Raji (cell line): ENCODE measurements around the gene ASB14.

Experiments
- POLR2A ChIP-seq: IDR thresholded peaks from 2 replicates; pipeline ENCODE4 v1.6.1; 2011; ENCODE audit warnings: low read depth, low read length, control low read depth; ENCODE audit not compliant: insufficient read depth

The ASB14 gene

DNA sequence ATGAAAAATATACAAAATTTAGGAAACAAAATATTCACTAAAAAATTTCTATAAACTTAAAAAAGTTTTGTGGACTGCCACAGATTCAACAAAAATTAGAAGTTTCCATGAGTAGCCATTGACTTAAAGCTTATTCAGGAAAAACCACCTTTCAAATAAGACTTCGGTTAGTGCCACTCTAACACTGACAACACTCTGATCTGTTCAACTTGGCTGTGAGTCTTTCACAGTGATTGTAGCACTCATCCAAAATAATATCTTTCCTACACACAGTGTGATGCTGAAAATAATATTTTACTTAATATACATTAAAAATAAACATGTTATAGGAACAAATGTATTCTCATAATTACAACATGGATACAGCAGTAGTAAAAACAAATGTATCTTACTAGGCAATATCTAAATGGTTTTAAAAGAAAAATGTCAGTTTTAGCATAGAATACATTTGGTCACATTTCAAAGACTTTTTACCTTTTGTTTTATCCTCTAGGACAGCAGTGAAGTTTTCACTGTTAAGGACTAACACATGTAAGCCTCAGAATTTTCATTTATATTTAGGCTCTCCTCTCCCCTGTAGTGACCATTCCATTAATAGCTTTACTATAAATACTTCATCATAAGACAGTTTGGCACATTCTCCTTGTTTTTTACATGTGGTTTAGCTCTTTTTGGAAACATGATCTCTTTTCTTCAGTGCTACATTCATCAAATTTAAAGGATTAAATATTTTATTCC, at the start of gene ASB14:
TSS of gene ASB14 (minus strand) at position 527 of the 738 bp plus-strand sequence. CDS start 652 bp downstream, outside the sequence.
- no peak for TF ChIP-seq POLR2A

DNA sequence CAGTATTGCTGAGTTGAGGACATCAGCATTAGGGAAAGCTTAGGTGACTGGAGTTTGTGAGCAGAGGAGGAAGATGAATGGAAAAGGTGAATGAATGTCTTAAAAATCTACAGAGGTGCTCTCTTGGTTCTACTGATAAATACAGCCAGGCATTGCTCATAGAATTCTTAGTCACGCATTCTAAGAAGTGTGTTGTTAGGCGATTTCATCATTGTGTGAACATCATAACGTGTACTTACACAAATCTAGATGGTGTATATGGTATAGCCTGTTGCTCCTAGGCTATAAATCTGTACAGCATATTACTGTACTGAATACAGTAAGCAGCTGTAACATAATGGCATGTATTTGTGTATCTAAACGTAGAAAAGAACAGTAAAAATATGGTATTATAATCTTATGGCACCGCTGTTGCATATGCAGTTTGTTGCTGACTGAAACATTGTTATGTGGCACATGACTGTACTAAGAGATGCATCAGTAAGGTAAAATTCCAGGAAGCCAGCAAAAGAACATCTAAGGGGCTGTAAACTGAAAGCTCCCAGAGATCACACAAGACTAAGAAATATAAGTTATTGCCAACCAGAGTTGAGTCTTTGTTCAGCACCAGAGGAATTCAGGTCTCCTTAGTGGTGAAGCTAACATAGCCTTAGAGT, 42.9 kb upstream of the ASB14 start:
- no peak for TF ChIP-seq POLR2A

DNA sequence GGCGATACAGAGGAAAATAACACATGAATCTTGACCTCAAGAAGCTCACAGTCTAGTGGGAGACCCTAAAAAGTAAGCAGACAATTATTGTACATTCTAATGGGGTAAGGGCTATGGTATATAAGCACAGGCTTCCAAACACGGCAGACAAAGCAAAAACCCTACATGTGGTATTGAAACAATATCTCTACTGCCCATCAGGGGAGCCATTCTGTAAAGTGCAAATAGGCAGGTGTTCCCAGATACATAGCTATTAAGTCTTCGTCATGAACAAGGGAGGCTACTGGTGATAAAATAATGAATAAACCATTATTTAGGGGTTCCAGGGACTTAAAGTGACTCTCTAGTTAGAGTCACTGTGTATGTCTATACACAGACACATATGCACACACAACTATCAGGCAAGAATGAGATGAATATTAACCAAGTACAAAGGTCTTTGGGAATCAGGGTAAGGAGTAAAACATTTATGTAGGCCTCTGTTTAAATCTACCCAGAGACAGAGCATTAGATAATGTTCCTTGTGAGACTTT, 38.7 kb upstream of the ASB14 start:
- no peak for TF ChIP-seq POLR2A

DNA sequence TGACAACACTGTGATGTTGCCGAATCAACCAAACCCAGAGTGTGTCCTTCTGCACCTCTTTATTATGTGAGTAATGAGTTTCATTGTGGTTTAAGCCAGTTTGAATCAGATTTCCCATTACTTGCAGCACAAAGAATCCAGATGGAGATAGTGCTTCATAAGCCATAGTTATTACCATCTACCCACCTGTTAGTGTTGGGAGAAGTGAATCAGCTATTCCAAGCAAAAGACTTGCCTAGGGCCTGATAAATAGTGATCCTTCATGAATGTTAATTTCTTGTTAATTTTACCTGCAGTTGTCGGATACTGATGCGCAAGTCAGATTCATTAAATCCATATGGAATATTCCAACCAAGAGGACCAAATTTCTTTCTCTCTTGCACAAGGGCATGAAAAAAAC, 21.7 kb upstream of the ASB14 start:
- TF ChIP-seq POLR2A = no peak

DNA sequence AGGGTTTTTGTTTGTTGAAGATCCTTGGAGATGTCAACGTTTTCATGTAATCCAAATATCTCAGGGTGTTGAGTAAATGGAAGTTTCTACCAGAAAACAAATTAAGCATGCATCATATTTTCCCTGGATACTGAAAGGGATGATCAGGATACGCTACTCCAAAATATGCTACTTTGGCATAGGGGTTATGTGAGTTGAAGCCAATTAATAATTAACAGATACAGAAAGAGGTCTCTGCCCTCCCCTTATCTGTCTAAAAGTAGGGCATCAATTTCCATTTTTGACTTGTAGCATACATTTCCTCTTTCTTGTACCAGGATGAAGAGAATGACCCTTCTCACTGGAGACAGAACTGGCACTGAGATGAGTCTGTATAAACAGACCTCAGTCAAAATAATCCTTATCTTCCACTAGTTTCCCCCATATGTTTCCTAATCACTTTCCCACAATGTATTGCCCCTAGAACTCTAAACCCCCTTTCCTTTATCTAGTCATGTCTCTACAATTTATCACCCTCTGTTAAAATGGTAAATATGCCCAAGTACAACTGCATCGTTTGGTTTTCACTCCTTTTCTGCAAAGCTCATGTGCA, 17.4 kb upstream of the ASB14 start:
- no peak for TF ChIP-seq POLR2A

DNA sequence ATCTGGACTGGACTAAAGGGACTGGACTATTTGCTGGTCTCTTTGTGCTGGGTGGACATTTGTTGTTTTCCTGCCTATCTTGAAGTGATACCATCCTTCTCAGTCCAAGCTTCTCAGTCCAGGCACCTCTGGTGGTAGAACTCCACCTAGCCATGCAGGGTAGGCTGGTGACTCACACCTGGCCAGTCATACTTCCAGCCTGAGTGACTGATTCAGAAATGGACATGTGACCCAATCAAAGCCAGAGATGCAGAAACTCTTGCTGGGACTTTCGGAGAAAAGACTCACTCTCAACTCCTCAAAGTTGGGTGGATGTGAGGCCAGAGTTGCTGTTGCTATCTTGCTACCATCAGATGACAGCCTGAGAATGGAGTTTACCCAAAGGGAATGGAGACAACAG, 5.6 kb upstream of the ASB14 start:
- TF ChIP-seq POLR2A = no peak

DNA sequence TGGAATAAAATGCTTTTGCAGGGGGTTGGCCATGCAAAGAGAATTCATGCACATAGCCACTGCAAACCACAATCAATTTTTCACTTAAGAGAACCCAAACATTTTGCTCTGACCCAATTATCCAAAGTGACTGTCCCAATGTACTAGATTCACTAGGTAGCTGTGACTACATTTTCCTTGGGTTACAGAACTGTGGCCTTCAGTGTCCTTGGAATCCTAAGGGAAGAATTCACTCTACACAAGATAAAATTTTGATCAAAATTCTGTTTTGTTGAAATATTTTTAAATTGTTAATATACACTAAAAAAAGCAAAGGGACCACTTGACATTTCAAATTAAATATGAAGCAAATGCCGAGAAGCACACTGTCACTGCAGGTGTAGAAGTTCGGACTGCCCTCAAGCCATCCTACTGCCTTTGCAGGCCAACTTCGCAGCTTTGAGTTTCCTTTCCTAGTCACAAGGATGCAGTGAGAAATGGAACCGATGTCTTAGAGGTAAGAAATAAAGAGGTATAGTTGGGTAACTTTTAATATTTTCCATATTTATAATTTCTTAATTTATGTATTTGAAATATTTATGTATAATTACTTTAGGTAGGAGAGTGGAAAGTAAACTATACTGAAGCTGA, 527 bp upstream of the ASB14 start:
- TF ChIP-seq POLR2A = no peak

DNA sequence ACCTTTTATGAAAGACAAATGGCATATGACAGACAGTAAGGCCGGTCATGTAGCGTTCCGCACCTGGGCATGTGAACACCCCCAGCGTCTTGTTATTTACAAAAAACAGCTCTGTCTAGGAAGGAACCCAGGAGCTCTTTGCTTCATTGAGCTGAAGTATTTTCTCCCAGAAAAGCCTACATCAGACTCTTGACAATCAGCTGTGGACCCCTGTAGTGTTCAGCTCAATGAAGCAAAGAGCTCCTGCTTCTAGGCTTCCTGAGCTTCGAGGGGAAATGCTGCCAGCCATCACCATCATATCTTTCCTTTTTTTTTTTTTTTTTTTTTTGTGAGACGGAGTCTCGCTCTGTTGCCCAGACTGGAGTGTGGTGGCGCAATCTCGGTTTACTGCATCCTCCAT, 4.1 kb downstream of the ASB14 start:
- no peak for TF ChIP-seq POLR2A

DNA sequence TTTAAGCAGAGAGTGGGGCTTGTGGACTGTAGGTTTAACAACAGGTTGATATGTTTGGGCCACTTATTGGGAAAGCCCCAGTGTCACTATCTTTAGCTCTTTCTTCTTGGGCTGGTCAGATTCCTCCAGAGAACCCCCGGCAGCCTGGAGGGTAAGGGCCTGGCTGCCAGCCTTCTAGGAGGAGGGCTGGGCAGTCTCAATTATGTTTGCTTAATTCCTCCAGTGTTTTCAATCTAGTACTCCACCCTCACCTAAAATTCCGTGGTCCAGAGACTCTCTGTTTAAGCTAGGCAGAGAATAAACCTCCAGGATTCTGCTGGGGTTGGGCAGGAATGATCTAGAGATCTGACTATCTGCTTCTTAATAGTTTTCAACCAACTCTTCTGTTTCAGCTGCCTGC, 5.3 kb downstream of the ASB14 start:
- no peak for TF ChIP-seq POLR2A

DNA sequence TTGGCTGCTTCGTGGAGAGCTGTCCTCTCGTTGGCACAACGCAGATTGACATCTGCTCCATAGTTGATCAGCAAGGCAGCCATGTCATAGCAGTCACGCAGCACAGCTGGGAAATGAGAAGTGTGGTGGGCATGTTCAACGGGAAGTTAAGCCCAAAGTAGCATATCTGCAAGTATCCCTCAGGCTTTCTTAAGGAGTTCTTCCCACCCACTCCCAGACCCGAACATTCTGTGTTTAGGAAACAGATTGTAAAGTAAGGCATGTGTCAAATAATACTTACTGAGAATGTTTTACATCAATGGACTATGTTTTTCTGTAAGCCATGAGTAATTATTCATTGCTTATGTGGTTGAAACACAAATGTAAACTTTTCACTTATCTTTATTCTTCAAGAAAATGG, 9.2 kb downstream of the ASB14 start:
- TF ChIP-seq POLR2A = no peak

DNA sequence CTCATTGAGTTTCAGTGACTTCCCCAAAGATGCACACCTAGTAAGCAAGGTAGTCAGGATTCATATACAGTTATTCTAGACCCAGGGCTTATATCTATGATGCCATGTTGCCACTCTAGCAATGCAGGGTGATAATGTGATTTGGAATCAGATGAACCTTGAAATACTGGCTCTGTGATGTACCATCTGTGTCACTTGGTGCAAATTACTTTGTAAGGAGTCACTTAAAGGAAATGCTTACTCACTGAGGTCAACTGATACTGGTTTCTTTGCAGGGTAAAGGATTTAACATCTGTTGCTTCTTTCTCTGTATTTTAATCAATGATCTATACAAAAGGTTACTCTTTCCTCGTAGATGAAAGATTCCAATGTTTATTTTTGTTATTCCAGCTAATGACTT, 10.8 kb downstream of the ASB14 start:
- TF ChIP-seq POLR2A = no peak

DNA sequence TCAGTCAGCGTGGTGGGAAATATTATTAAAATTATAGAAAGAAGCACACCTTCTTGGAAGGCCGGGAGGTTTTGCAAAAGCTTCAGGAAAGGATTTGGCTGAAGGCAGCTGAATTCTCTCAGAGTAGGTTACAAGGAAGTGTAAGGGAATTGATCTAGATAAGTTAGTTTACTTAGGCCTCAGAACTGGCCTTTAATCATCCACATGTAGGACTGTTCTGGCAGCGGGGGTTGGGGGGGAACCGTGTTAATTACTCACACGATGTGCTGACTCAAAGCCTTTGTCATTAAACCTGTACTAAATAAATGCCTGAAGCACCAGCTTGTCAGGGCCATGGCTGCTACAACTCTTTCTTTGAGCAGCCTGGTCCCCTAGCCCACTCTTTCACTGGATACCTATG, 12.8 kb downstream of the ASB14 start:
- no peak for TF ChIP-seq POLR2A

DNA sequence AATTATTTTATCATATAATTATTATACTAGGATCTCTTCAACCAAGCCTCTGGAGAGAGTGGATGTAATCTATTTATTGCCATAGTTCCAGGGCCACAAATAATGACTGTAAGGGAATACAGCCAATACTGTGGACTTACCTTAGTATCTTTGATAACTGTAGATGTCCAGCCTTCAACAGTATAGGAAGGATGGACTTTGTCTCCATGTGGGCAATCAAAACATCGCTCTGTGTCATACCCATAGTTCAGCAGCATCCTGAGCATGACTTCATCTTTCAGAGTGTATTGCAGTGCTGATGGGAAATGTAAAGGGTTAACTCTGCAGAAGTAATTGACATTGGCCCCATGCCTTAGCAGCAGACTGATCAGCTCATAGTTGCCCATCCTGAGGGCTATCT, 14.2 kb downstream of the ASB14 start:
- TF ChIP-seq POLR2A = no peak

DNA sequence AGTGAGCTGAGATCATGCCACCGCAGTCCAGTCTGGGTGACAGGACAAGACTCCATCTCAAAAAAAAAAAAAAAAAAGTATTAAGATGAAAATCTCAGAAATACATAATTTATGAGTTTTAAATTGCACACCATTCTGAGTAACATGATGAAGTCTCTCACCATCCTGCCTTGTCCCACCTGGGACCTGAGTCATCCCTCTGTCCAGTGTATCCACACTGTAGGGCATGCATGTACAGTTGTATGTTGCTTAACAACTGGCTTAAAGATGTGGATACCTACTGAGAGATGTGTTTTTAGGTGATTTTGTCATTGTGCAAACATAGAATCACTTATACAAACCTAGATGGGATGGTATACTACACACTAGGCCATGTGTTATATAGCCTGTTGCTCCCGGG, 17.1 kb downstream of the ASB14 start:
- no peak for TF ChIP-seq POLR2A

DNA sequence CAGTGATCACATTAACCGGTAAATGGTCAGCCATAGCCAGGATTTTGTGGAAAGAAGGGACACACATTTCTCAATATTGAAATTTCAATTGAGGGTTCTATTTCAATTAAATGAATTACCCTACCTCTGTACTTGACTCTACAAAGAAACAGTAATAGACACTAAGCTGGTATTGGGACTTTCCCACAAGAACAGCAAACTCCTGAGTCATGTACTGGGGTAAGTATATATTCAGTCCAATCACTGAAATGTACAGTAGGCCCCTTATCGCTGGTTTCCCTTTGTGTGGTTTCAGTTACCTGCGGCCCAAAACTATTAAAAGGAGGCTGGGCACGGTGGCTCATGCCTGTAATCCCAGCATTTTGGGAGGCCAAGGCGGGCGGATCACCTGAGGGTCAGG, 17.6 kb downstream of the ASB14 start:
- no peak for TF ChIP-seq POLR2A

DNA sequence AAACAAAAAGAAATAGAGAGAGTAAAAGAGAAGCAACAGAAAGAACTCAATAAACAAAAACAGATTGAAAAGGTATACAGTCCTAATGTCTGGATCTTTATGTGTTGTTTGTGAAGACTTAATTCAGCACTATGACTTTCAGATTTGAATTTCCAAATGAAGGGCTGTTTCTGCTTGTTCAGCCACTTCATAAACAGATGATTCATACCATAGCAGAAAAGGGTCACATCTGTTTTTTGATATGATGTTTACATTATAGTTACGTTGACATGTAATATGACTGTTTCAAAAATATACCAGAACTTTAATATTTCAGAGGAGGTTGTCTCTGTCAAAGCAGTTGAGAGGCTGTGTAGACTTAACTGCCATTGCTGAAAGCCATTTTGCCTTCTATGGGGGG, 24.1 kb downstream of the ASB14 start:
- no peak for TF ChIP-seq POLR2A
